ENCODE data around the gene CNTROB.

- no peak for TF ChIP-seq CTCF (IDR thresholded peaks at IDR 0.05)
- TF ChIP-seq POLR2A (IDR thresholded peaks at IDR 0.05) = no peak
Measured at GRCh38 chr17:7910281-7910680, 21.7 kb upstream of the CNTROB start.

Measured in adrenal gland (tissue), 5 donors.